Fibroblast of pulmonary artery (primary cell): Measurements from ENCODE around the gene ZNF8.
"Not testable (repeated sequence)": the region's sequence is repeated elsewhere in the genome, so short reads cannot be mapped to it uniquely, and the experiment has no call there.

Experiments used
- DNase-seq: peaks from one replicate; pipeline ENCODE4 v3.0.0-alpha.2; 2010; ENCODE audit warnings: low read depth
- H3K4me3 ChIP-seq: replicated peaks from 2 replicates; pipeline ENCODE4 v1.5.1; 2011; ENCODE audit warnings: low read depth, mild to moderate bottlenecking, control low read depth, low read length, moderate library complexity
- CTCF ChIP-seq: IDR thresholded peaks from 2 replicates; pipeline ENCODE4 v1.5.1; 2011; ENCODE audit warnings: mild to moderate bottlenecking, control low read depth, low read length, inconsistent platforms; ENCODE audit errors: missing control alignments

Gene ZNF8

GRCh38 chr19:58310685-58311084 lies 31.9 kb downstream of the ZNF8 start:
- DNase-seq, result peak; percentile 38
- H3K4me3 ChIP-seq, result not testable (repeated sequence)
- peak; percentile 28 for TF ChIP-seq CTCF

- no peak overlapping the region for H3K4me3 ChIP-seq
- no peak for DNase-seq
- TF ChIP-seq CTCF, result no peak
Observed at GRCh38 chr19:58311345-58311865, 32.6 kb downstream of the ZNF8 start.

GRCh38 chr19:58315580-58315979 lies 36.8 kb downstream of the ZNF8 start:
- H3K4me3 ChIP-seq, result no peak overlapping the region
- TF ChIP-seq CTCF, result no peak
- no peak for DNase-seq

- no peak overlapping the region for H3K4me3 ChIP-seq
- no peak for TF ChIP-seq CTCF
- DNase-seq, result peak; percentile 67
Observed at GRCh38 chr19:58317476-58318072, 38.8 kb downstream of the ZNF8 start.

GRCh38 chr19:58318297-58318696 lies 39.5 kb downstream of the ZNF8 start:
- no peak for TF ChIP-seq CTCF
- H3K4me3 ChIP-seq, result no peak overlapping the region
- DNase-seq, result no peak

GRCh38 chr19:58319241-58319640 lies 40.5 kb downstream of the ZNF8 start:
- TF ChIP-seq CTCF, result no peak
- no peak overlapping the region for H3K4me3 ChIP-seq
- no peak for DNase-seq

GRCh38 chr19:58325311-58326022 lies 46.7 kb downstream of the ZNF8 start:
- H3K4me3 ChIP-seq, result peak overlapping the region; percentile 97
- TF ChIP-seq CTCF, result no peak
- no peak for DNase-seq
